Measurements from ENCODE around the gene RAB40B.

DNA sequence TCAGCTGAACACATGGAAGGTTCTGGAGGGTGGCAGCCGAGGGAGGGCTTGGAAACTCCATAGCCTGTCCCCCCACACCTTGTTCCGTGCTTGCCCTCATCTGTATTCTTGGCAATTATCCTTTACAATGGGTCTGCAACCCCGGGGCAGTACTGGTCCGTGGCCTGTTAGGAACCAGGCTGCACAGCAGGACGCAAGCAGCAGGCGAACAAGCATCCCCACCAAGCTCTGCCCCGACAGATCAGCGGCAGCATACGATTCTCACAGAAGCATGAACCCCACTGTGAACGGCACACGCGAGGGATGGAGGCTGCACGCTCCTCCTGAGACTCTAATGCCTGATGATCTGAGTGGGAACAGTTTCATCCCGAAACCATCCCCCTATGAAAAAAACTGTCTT lies 56.5 kb downstream of the RAB40B start:
- TF ChIP-seq FOXP2 (optimal IDR thresholded peaks at IDR 0.05; ENCODE audit: borderline replicate concordance, extremely low read depth, extremely low read length, insufficient read depth) = no peak
- TF ChIP-seq, protein P1, sequence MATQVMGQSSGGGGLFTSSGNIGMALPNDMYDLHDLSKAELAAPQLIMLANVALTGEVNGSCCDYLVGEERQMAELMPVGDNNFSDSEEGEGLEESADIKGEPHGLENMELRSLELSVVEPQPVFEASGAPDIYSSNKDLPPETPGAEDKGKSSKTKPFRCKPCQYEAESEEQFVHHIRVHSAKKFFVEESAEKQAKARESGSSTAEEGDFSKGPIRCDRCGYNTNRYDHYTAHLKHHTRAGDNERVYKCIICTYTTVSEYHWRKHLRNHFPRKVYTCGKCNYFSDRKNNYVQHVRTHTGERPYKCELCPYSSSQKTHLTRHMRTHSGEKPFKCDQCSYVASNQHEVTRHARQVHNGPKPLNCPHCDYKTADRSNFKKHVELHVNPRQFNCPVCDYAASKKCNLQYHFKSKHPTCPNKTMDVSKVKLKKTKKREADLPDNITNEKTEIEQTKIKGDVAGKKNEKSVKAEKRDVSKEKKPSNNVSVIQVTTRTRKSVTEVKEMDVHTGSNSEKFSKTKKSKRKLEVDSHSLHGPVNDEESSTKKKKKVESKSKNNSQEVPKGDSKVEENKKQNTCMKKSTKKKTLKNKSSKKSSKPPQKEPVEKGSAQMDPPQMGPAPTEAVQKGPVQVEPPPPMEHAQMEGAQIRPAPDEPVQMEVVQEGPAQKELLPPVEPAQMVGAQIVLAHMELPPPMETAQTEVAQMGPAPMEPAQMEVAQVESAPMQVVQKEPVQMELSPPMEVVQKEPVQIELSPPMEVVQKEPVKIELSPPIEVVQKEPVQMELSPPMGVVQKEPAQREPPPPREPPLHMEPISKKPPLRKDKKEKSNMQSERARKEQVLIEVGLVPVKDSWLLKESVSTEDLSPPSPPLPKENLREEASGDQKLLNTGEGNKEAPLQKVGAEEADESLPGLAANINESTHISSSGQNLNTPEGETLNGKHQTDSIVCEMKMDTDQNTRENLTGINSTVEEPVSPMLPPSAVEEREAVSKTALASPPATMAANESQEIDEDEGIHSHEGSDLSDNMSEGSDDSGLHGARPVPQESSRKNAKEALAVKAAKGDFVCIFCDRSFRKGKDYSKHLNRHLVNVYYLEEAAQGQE (IDR thresholded peaks at IDR 0.05; ENCODE audit: insufficient read depth in 1 of 2, low read depth in 2 of 2, low read length in 2 of 2) = no peak
- TF ChIP-seq TAF1 (IDR thresholded peaks at IDR 0.05; ENCODE audit: borderline replicate concordance, insufficient read depth, low read length) = no peak
